ENCODE data around the gene CUL1. TPM values are rescaled to one million over a fixed set of nuclear protein-coding genes. Genes with fewer than 3 reads are reported as not detected.

Gene CUL1
- total and polyA plus RNA-seq, 2 experiments from 2014 or later, result 35.6 to 71.3 TPM

GRCh38 chr7:148750442-148751355 lies 52.0 kb downstream of the CUL1 start:
- no peaks in the 10 kb centered on the region for H3K36me3 ChIP-seq (ENCODE audit: insufficient read depth)
- no peaks in the 10 kb centered on the region for H3F3A ChIP-seq (replicated peaks; ENCODE audit: low read depth)
- Mint-ChIP-seq H3K36me3 (ENCODE audit: low read depth) (peaks cover 33% of the 10 kb centered on the region), H3K4me3 (no peak overlapping the region), H3K9me3 (no peaks in the 10 kb centered on the region; the same call in 2 of the 3 replicates), H3K4me1 (peaks cover 21% of the 10 kb centered on the region), H3K27me3 (ENCODE audit: insufficient read depth, low read depth, poor library complexity) (peaks cover 3% of the 10 kb centered on the region), H3K27ac (no peak overlapping the region)
- DNase-seq (ENCODE audit: low spot score), result no peak
- no peaks in the 10 kb centered on the region for H3K9me2 ChIP-seq (ENCODE audit: insufficient read depth)
- H3K27me3 ChIP-seq (ENCODE audit: insufficient read depth), result no peaks in the 10 kb centered on the region
- H4K20me1 ChIP-seq (replicated peaks; ENCODE audit: insufficient read depth), result no peaks in the 10 kb centered on the region
- no peak overlapping the region for H3K4me3 ChIP-seq
- no peak overlapping the region for H3K27ac ChIP-seq (ENCODE audit: low read depth)
- no peak for ATAC-seq
- peaks cover 19% of the 10 kb centered on the region for H3K4me1 ChIP-seq (ENCODE audit: insufficient read depth)
- no peak overlapping the region for H2AFZ ChIP-seq
- no peak overlapping the region for H3K4me2 ChIP-seq
- TF ChIP-seq REST (IDR thresholded peaks at IDR 0.05; ENCODE audit: unreplicated experiment), result no peak
- H3K79me2 ChIP-seq (replicated peaks; ENCODE audit: insufficient read depth), result peaks cover 63% of the 10 kb centered on the region

- no peaks in the 10 kb centered on the region for H3F3A ChIP-seq (replicated peaks; ENCODE audit: low read depth)
- no peak for DNase-seq (ENCODE audit: low spot score)
- no peaks in the 10 kb centered on the region for H4K20me1 ChIP-seq (replicated peaks; ENCODE audit: insufficient read depth)
- H3K27me3 ChIP-seq (ENCODE audit: insufficient read depth), result no peaks in the 10 kb centered on the region
- no peaks in the 10 kb centered on the region for H3K27me3 Mint-ChIP-seq (ENCODE audit: insufficient read depth, low read depth, poor library complexity)
- H3K4me2 ChIP-seq, result no peak overlapping the region
- no peaks in the 10 kb centered on the region for H3K4me1 ChIP-seq (ENCODE audit: insufficient read depth)
- H3K36me3 Mint-ChIP-seq (ENCODE audit: low read depth), result peaks cover 46% of the 10 kb centered on the region
- H3K79me2 ChIP-seq (replicated peaks; ENCODE audit: insufficient read depth), result peaks cover 53% of the 10 kb centered on the region
- H3K27ac ChIP-seq (ENCODE audit: low read depth), result no peak overlapping the region
- H3K4me3 Mint-ChIP-seq, result no peak overlapping the region
- H3K9me3 Mint-ChIP-seq, result no peaks in the 10 kb centered on the region; the same call in 2 of the 3 replicates
- no peaks in the 10 kb centered on the region for H3K9me2 ChIP-seq (ENCODE audit: insufficient read depth)
- H3K36me3 ChIP-seq (ENCODE audit: insufficient read depth), result no peaks in the 10 kb centered on the region; the same call in 1 of the 2 replicates
- H3K4me1 Mint-ChIP-seq, result peaks cover 2% of the 10 kb centered on the region; the same call in 1 of the 3 replicates
- H3K27ac Mint-ChIP-seq, result no peak overlapping the region
- H3K4me3 ChIP-seq, result no peak overlapping the region
- H2AFZ ChIP-seq, result no peak overlapping the region
- no peak for ATAC-seq
- TF ChIP-seq EZH2phosphoT487 (IDR thresholded peaks at IDR 0.05; ENCODE audit: unreplicated experiment) (no peak), CREB1 (CRISPR knock-in tag; IDR thresholded peaks at IDR 0.05; ENCODE audit: low read depth) (no peak), STAT1 (IDR thresholded peaks at IDR 0.05; ENCODE audit: unreplicated experiment) (no peak), NANOG (IDR thresholded peaks at IDR 0.05; ENCODE audit: borderline replicate concordance) (no peak), EZH2 (IDR thresholded peaks at IDR 0.05; ENCODE audit: low read depth, unreplicated experiment) (no peak), POLR2AphosphoS5 (IDR thresholded peaks at IDR 0.05; ENCODE audit: low read depth) (no peak), ZNF114 (CRISPR knock-in tag; IDR thresholded peaks at IDR 0.05) (no peak), REST (IDR thresholded peaks at IDR 0.05; ENCODE audit: unreplicated experiment) (no peak), JUNB (IDR thresholded peaks at IDR 0.05; ENCODE audit: unreplicated experiment) (no peak)
- TF ChIP-seq, protein P1, sequence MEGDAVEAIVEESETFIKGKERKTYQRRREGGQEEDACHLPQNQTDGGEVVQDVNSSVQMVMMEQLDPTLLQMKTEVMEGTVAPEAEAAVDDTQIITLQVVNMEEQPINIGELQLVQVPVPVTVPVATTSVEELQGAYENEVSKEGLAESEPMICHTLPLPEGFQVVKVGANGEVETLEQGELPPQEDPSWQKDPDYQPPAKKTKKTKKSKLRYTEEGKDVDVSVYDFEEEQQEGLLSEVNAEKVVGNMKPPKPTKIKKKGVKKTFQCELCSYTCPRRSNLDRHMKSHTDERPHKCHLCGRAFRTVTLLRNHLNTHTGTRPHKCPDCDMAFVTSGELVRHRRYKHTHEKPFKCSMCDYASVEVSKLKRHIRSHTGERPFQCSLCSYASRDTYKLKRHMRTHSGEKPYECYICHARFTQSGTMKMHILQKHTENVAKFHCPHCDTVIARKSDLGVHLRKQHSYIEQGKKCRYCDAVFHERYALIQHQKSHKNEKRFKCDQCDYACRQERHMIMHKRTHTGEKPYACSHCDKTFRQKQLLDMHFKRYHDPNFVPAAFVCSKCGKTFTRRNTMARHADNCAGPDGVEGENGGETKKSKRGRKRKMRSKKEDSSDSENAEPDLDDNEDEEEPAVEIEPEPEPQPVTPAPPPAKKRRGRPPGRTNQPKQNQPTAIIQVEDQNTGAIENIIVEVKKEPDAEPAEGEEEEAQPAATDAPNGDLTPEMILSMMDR (conservative IDR thresholded peaks at IDR 0.05; ENCODE audit: low read depth in 2 of 2), result no peak
- TF ChIP-seq, protein P2, sequence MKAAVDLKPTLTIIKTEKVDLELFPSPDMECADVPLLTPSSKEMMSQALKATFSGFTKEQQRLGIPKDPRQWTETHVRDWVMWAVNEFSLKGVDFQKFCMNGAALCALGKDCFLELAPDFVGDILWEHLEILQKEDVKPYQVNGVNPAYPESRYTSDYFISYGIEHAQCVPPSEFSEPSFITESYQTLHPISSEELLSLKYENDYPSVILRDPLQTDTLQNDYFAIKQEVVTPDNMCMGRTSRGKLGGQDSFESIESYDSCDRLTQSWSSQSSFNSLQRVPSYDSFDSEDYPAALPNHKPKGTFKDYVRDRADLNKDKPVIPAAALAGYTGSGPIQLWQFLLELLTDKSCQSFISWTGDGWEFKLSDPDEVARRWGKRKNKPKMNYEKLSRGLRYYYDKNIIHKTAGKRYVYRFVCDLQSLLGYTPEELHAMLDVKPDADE (IDR thresholded peaks at IDR 0.05), result no peak
These were observed 54.5 kb downstream of the CUL1 start for GRCh38 chr7:148753224-148753623.
